T-helper 1 cell treated with Interleukin-12 subunit alpha and Interleukin-12 subunit beta and Interleukin-4 antibody, amounts not matched to agents 30 ng/mL and 1 ng/mL, for 36 hours (primary cell): ENCODE results near the gene PTPRN2. TPM values are rescaled to one million over a fixed set of nuclear protein-coding genes. Genes with fewer than 3 reads are reported as not detected.

Source experiments
- intact Hi-C: fragments of 100-400 bp; cut with micrococcal nuclease; formaldehyde crosslinking; loops from one replicate; pipeline ENCODE4 v1.15.1; 2024
- total RNA-seq: library from RNA; stranded (reverse); gene quantifications from 2 replicates; pipeline ENCODE4 v1.2.3, GENCODE V29; 2022

PTPRN2 gene
- total RNA-seq, 1 donor from 2014 or later: 2.9 TPM

DNA sequence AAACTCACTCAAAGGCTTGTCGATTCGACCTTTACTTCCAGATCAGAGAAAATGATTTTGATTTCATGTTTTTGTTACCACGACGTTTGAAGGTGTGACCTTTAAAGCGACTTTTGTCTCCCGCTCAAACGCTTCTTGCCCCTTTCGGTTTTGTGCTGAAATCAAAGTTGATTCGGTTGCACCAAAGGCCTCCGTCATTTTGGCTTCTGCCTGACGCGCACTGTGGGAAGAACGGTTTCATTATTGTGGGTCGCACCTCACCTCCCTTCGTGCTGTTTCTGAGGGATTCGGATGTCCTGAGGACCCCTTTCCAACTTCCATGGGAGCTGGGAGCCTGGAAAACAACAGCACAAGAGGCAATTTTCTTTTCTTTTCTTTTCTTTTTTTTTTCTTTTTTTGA, 1073.9 kb downstream of the PTPRN2 start:
- intact Hi-C loops: no loop called here

DNA sequence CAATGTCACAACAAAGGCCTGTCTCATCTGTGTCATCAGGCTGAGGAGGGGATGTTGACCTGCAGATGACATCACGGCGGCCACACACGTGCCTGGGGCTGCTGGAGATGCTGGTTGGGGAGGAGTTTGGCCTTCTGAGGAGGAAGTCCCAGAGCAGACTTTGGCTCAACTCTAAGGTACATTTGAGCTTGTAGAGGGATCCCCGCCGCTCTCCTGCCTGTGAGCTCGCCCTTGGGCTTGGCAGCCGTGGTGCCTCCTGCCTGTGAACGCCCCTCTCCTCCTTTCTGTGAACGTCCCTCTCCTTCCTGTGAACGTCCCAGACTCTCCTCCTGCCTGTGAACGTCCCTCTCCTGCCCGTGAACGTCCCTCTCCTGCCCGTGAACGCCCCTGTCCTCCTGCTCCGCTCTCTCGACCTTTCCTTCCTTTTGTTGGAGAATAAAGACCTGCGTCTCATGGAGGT, 1074.4 kb downstream of the PTPRN2 start:
- intact Hi-C loops: no loop called here

DNA sequence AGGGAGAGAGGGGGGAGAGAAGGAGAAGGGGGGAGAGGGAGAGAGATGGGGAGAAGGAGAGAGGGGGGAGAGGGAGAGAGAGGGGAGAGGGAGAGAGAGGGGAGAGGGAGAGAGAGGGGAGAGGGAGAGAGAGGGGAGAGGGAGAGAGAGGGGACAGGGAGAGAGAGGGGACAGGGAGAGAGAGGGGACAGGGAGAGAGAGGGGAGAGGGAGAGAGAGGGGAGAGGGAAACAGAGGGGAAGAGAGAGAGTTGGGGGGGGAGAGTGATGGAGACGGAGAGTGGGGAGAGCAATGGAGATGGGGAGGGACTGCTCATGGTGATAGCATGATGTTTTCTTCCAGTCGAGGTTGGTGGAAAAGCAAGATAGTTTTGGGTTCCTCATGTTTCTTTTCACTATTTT, 1078.4 kb downstream of the PTPRN2 start:
- intact Hi-C loops: no loop called here

DNA sequence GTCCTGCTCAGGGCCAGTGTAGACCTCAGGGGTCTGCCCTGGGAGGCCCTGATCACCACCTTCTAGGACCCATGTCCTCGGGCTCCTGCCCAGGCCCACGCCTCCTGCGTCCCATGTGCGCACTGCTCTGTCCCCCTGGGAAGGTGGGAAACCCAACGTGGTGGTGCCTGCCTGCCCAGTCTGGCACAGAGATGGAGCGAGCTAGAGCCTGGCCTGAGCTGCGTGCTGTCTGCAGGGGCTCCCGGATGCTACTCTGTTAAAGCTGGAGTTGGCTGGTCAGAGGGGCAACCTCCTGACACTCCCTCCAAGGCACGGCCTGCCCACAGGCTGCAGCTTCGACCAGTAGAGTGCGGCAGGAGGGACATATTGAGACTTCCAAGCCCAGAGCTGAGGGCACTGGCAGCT, 1079.1 kb downstream of the PTPRN2 start:
- intact Hi-C loops: no loop called here

DNA sequence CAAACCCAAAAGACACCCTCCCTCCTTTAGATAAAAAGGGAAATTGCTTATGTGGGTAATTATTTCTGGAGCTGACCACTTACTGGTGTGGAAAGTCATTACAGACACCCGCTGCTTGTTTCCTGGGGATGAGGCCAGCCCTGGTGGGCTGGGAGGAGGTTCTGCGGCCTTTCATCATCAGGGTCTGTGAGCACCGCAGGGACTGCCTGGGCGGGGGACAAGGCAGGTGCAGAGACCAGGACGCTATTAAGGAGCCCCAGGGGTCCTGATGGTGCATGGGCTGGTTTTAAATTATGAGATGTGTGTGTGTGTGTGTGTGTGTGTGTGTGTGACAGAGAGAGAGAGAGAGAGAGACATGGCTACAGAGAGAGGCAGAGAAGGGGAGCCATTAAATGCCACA, 1079.6 kb downstream of the PTPRN2 start:
- intact Hi-C loops: no loop called here

DNA sequence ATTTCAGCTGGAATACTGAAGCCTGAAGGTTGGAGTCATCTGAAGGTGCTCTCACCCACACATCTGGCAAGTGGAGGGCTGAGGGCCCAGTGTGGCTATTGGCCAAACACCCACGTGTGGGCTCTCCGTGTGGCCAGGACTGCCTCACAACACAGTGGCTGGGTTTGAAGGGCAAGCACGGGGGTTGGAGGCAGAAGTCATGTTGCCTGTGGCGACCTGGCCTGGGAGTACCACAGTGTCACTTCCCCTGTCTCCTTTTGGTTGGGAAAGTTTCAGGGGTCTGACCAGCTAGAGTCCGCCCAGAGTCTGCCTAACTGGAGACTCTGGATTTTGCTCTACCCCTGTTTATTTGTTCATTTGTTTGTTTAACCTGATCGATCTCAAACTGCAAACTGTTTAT, 1081.4 kb downstream of the PTPRN2 start:
- intact Hi-C loops: no loop called here

DNA sequence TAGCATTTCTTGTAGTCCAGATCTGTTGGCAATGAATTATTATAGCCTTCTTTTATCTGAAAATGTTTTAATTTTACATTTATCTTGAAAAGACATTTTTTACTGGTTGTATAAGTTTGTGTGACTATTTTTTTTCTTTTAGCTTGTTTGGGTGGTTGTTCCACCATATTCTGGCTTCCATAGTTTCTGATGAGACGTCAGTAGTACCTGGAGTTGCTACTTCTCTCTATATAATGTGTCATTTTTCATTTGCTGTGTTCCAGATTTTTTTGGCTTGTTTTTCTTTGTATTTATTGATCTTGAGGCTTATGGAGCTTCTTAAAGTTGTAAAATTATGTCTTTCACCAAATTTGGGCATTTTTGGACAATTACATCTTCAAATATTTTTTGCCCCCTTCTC, 1082.0 kb downstream of the PTPRN2 start:
- intact Hi-C loops: no loop called here

DNA sequence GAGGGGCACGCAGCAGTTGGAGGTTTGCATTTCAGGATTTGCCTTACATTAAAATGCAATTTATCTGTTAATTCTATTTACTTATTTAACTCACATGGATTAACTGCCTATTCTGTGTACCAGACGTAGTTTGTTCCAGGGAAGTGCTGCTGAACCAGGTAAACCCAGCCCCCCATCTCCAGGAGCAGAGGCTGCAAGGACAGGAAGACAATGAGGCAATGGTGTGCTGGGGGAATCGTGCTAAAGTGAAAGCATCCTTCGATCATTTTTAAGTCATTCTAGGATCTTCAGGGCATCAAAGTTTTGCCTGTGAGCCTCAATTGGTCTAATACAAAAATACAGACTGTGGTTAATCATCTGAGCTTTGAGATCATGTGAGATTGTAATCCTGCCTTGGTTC, 1084.4 kb downstream of the PTPRN2 start:
- intact Hi-C loops: loop anchor here (1.0 to 5.0 kb wide), 9 partner anchors 13 to 862 kb away; partner anchors contain the start of genes RNF32 and UBE3C

DNA sequence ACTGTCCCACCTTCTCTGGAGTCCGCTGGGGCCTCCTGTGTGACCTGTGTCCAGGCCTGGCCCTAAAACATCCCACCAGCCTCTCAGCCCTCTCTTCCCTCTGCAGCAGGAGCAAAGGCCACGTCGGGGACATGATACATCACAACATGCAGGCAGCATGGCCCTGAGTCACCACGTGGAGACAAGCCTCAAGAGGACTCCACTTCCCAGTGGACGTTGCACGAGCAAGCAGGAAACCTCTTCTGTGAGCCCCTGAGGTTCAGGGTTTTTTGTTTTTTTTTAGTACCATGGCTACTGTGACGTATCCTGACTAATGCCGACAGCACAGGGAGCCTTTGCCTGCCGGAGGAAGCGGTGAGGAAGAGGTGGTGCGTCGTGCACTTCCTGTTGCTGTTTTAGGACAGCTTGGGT, 1084.9 kb downstream of the PTPRN2 start:
- intact Hi-C loops: loop anchor here (1.0 to 5.0 kb wide), 9 partner anchors 12 to 862 kb away; partner anchors contain the start of genes RNF32 and UBE3C

DNA sequence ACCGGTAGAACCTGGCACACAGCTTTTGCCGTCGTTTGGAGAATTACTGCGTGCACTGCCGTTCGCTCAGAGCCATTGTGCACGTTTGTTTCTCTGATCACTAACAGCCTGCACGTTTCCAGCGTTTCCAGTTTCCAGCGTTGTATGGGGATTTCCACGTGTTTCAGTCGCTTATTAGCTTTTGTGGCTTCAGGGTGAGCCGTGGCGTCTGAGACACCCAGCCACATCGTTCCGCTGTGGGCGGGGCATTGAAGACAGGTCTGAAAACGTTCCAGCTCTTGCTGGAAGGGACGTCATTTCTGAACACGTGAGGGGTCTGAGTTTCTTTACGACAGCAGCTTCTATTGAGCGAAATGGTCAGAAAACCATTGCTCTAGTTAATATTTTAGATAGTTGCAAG, 1086.0 kb downstream of the PTPRN2 start:
- intact Hi-C loops: loop anchor here (5.0 kb wide), 1 partner anchor 364 kb away; the partner anchor contains the start of gene UBE3C

DNA sequence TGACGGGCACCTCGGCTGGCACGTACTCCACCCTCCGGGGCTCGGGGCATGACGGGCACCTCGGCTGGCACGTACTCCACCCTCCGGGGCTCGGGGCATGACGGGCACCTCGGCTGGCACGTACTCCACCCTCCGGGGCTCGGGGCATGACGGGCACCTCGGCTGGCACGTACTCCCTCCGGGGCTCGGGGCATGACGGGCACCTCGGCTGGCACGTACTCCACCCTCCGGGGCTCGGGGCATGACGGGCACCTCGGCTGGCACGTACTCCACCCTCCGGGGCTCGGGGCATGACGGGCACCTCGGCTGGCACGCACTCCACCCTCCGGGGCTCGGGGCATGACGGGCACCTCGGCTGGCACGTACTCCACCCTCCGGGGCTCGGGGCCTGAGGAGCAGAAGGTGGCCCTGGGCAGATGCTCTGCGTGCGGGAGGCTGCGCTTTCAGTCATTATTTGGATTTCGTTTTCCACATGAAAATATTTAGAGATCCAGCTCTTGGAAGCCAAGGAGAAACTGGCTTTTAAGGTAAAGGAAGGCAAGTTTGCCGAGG, 1086.6 kb downstream of the PTPRN2 start:
- intact Hi-C loops: loop anchor here (5.0 kb wide), 1 partner anchor 364 kb away; the partner anchor contains the start of gene UBE3C

DNA sequence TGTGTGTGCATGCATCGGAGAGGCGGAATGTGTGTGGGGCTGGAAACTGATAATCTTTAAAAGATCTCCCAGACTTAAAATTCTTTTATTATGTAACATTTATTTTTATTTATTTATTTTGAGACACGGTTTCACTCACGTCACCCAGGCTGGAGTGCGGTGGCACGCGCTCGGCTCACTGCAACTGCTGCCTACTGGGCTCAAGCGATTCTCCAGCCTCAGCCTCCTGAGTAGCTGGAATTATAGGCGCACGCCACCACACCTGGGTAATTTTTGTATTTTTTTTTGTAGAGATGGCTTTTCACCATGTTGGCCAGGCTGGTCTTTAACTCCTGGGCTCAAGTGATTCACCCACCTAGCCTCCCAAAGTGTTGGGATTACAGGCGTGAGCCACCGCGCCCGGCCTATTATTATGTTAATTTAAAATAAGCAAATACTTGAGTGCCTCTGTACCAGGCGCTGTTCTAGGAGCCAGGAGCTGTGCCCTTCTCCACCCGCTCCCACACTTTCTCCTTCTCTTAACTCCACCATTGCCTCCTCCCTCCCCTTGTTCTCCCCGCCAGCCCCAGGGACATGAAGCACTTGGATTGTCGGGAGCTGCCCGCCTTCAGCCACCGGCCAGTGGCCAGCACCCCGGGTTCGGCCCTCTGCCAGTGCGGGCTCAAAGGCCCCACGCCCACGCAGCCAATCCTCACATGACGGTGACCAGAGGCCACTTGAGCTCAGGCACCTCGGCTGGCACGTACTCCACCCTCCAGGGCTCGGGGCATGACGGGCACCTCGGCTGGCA, 1087.3 kb downstream of the PTPRN2 start:
- intact Hi-C loops: loop anchor here (5.0 kb wide), 1 partner anchor 363 kb away; the partner anchor contains the start of gene UBE3C

DNA sequence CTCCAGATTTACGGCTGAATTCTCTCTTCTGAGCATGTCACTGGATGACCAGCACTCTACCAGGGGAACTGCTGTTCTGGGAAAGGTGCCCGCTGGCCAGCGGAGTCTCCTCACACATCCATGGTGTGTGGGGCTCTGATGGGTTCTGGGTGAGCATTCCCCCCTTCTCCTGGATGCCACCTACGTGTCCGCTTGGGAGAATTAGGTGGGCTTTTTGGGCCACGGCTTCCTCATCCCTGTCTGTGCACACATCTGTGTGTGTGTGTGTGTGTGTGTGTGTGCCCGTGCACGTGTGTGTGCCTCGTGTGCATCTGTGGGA, 1087.8 kb downstream of the PTPRN2 start:
- intact Hi-C loops: loop anchor here (5.0 to 10.0 kb wide), 2 partner anchors 362 to 1315 kb away; partner anchors contain the start of gene UBE3C

DNA sequence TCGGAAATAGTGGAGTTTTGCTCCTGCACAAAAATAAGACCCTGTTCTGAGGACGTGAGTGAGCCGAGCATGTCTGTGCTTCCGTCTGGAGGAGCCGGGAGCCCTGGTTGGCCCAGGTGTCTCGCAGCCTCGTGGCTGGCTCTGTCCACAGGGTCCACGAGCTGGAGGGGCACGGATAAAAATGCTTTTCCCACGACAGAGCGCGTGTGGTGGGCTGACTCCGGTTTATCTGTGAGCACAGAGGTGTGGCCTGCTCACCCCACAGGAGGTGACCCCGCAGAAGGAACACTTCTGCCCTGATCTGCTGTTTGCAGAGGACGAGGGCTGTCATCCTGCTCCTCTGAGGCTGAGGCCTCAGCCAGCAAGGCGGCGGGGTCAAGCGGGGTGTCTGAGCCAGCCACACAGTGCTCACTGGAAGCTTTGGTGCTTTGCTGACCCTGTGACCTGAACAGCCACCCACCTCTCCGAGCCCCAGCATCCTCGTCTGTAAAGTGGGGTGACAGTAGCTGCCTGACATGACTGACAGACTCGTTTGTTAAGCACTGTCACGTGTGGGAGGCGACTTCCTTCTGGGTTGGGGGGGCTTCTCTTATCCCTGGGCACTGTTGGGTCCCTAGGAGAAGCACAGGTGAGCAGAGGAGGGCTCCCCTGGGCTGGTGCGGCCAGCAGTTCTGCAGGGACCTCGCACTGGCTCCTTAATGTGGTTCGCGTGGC, 1088.3 kb downstream of the PTPRN2 start:
- intact Hi-C loops: loop anchor here (10.0 kb wide), 1 partner anchor 1316 kb away; no protein-coding TSS in a partner anchor

DNA sequence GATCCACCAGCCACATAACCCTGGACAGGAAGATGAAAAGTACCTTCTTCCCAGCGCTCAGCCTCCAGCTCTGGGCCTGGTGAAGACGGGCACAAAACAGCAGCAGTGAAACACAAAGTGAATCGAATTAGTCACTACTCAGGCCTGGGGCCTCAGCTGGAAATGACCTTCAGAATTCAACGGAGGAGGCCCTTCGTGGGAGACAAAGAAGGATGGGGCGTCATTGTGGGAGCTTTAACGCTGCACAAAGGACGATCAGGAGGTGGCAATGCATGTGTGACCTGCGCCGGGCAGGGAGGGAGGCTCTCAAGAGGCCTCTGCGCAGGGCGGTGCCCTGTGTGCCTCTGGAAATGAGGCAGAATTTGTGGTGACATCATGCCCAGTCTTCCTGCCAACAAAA, 1089.0 kb downstream of the PTPRN2 start:
- intact Hi-C loops: loop anchor here (10.0 kb wide), 1 partner anchor 1316 kb away; no protein-coding TSS in a partner anchor

DNA sequence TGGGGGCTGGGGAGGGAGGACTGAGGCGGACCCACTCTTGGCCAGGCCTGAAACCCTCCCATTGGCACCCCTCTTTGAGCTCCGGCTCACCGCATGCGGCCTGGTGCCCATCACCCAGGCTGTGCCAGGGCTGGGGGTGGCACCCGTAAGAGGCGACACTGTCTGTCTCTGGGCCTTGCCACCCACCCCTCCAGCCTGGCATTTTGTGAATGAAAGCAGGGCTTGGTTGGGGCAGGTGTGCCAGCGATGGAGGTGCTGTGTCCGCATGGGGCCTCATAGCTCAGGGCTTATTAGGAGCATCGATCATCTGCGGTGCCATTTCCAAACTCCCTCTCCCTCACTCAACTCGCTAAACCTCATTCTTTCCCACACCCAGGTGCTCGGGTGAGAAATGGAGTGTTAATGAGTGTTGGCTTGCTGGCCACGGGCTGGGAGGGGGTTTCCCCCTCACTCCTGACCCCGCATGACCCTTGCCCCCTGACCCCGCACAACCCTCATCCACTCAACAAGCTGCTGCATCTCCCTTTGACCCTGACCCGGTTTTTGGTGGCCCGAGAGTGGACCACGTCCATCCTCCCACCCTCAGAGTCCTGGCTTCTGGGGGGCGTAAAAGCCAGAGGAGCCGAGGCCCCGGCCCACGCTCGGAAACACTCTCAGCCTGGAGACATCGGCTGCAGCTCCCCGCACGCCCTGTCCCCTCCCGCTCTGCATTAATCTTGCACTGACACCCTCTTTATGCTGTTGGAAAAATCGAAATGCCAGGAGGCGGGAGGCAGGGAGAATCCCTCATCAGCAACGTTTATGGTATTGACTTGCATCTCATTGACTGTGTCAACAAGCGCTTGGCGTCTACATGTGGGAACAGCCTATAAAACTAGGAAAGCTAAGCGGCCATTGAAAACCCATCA, 1089.6 kb downstream of the PTPRN2 start:
- intact Hi-C loops: loop anchor here (10.0 kb wide), 1 partner anchor 1317 kb away; no protein-coding TSS in a partner anchor

DNA sequence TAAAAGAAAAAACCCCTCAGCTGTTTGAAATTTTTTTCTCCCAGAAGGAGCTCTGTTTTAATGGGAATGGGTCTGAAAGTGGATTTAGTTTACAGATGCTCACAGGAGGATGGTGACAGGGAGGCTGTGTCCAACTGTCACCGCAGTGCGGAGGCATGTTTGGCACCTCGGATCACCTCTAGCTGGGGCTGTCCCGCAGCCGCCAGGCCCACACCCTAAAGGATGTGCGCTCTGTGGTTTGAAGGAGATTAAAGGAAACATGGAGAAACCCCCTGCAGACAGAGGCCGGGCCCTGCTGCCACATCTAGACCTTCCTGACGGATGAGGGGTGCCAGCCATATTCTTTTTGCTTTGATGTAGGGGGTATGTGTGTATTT, 1090.3 kb downstream of the PTPRN2 start:
- intact Hi-C loops: loop anchor here (10.0 kb wide), 1 partner anchor 1317 kb away; no protein-coding TSS in a partner anchor

DNA sequence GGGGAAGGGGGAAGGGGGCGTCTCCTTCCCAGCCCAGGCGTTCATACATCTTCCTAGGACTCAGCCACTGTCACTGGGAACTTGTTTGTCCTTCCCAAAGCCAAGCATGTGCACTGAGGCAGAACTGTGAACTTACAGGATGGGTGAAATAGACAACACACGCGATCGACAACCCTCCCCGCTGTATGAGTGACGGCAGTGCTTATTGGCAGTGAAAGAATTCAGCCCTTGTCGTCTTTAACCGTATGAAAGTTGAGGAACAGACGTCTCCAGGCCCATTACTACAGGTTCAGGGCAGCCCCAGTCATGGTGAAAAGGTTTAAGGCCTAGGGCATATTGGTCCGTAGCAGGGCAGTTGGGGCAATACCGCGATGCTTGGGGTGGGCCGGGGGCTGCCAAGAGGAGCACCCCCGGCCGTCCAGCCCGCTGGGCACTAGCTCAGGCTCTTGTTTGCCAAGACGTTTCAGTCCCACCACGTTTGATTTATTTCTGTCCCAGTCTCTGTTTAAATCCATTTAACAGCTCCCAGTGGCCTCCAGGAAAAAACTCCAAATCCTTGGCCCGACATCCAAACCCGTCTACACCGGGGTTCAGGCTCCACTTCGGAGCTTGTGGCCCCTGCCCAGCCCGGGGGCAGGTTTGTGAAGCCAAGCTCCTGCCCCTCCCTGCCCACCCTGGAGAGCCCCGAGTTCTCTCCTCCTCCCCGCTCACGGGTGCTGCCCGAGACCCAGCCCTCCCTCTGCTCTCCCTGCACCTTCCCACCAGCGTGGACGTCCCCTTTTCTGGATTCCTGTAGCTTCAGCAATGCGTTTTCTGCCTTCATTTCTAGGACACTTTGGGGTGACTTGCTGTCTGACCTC, 1091.0 kb downstream of the PTPRN2 start:
- intact Hi-C loops: loop anchor here (10.0 kb wide), 1 partner anchor 1318 kb away; no protein-coding TSS in a partner anchor

DNA sequence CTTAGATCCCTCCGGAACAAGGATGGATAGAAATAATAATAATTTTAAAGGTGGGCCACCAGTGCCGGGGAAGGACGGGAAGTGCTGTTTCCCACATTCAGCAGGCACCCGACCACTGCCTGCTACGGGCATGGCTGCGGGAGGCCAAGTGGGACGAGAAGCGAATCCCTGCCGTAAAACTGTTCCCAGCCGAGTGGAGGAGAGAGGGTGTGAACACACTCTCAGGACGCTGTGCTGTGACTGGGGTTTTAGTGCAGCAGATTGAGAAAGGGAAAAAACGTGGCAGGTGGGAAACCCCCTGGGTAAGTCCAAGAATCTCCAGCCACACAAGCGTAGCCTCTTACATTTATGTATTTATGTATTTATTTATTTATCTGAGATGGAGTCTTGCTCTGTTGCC, 1092.0 kb downstream of the PTPRN2 start:
- intact Hi-C loops: loop anchor here (10.0 kb wide), 1 partner anchor 1319 kb away; no protein-coding TSS in a partner anchor

DNA sequence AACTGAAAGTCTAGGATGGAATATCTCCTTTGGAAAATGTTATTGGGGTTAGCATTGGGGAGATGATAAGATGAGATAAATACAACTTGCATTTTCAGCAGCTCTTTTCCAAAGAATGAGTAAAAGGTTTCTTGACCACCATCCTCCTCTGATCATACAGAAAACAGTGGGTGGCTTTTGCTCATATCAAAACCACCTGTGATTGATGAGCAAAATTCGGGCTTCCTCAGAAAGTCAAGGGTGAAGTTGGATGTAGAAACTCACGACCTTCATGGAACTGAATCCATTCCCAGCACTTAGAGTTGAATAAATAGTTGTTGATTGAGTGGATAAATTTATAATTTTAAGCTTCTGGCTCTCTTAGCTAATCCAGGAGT, 1092.5 kb downstream of the PTPRN2 start:
- intact Hi-C loops: loop anchor here (10.0 kb wide), 1 partner anchor 1320 kb away; no protein-coding TSS in a partner anchor
